ENCODE measurements around the gene CPN1. TPM values are rescaled to one million over a fixed set of nuclear protein-coding genes. Genes with fewer than 3 reads are reported as not detected.

CPN1 gene
- total RNA-seq, 1 donor from 2014 or later: not detected

- Histone ChIP-seq H2AFZ (ENCODE audit: low read depth, low read length) (peak within 1 kb of the TSS; percentile 81), H3K4me2 (ENCODE audit: low read length) (peak within 1 kb of the TSS; percentile 99), H4K20me1 (ENCODE audit: insufficient read depth, low read length) (peaks cover 2% of the 10 kb centered on the region), H3K9me3 (ENCODE audit: insufficient read depth, low read depth, low read length) (no peaks in the 10 kb centered on the region), H3K9ac (ENCODE audit: low read length) (peak within 1 kb of the TSS; percentile 88), H3K79me2 (ENCODE audit: insufficient read depth, low read length) (peaks cover 38% of the 10 kb centered on the region), H3K27me3 (ENCODE audit: insufficient read depth, low read length) (no peaks in the 10 kb centered on the region), H3K4me1 (ENCODE audit: insufficient read depth, low read length) (peaks cover 24% of the 10 kb centered on the region), H3K36me3 (ENCODE audit: insufficient read depth, low read length) (no peaks in the 10 kb centered on the region), H3K27ac (ENCODE audit: low read depth, low read length) (peak within 1 kb of the TSS; percentile 97), H3K4me3 (ENCODE audit: insufficient read depth, low read depth, low read length) (peak within 1 kb of the TSS; percentile 100)
- H3K9me3 Mint-ChIP-seq (ENCODE audit: unreplicated experiment): no peaks in the 10 kb centered on the region
- H3K27ac Mint-ChIP-seq (ENCODE audit: unreplicated experiment): peak within 1 kb of the TSS; percentile 95
- FAIRE-seq (no peak), DNase-seq (ENCODE audit: low read depth) (peak; percentile 63)
- H3K27me3 Mint-ChIP-seq (ENCODE audit: low read depth, unreplicated experiment): no peaks in the 10 kb centered on the region
- no peak for TF ChIP-seq EZH2 (IDR thresholded peaks at IDR 0.05; ENCODE audit: insufficient read depth, low read length)
- TF ChIP-seq CTCF (IDR thresholded peaks at IDR 0.05; ENCODE audit: insufficient read depth, low read depth, low read length): peak; percentile 34
- H3K4me1 Mint-ChIP-seq (ENCODE audit: low read depth, unreplicated experiment): peaks cover 36% of the 10 kb centered on the region
- no peaks in the 10 kb centered on the region for H3K36me3 Mint-ChIP-seq (ENCODE audit: low read depth, unreplicated experiment)
- H3K4me3 Mint-ChIP-seq (ENCODE audit: unreplicated experiment): peak within 1 kb of the TSS; percentile 97
Observed at GRCh38 chr10:100009793-100010676, 71.6 kb downstream of the CPN1 start, which contains the start of gene DNMBP. Gene DNMBP, minus strand, starts transcription at chr10:100009947. Its CDS starts 37,823 bp downstream, at chr10:99972124.

- peaks cover 31% of the 10 kb centered on the region for H3K4me1 ChIP-seq (ENCODE audit: insufficient read depth, low read length)
- no peak overlapping the region for H2AFZ ChIP-seq (ENCODE audit: low read depth, low read length)
- H3K27ac ChIP-seq (ENCODE audit: low read depth, low read length): peak overlapping the region; percentile 97
- no peaks in the 10 kb centered on the region for H3K27me3 ChIP-seq (ENCODE audit: insufficient read depth, low read length)
- Mint-ChIP-seq H3K36me3 (ENCODE audit: low read depth, unreplicated experiment) (no peaks in the 10 kb centered on the region), H3K9me3 (ENCODE audit: unreplicated experiment) (no peaks in the 10 kb centered on the region), H3K4me3 (ENCODE audit: unreplicated experiment) (peak overlapping the region; percentile 96), H3K27me3 (ENCODE audit: low read depth, unreplicated experiment) (no peaks in the 10 kb centered on the region), H3K27ac (ENCODE audit: unreplicated experiment) (peak overlapping the region; percentile 10), H3K4me1 (ENCODE audit: low read depth, unreplicated experiment) (peaks cover 43% of the 10 kb centered on the region)
- H3K4me3 ChIP-seq (ENCODE audit: insufficient read depth, low read depth, low read length): peak overlapping the region; percentile 100
- peaks cover 2% of the 10 kb centered on the region for H4K20me1 ChIP-seq (ENCODE audit: insufficient read depth, low read length)
- FAIRE-seq: no peak
- TF ChIP-seq EZH2 (IDR thresholded peaks at IDR 0.05; ENCODE audit: insufficient read depth, low read length): no peak
- peak; percentile 12 for TF ChIP-seq CTCF (IDR thresholded peaks at IDR 0.05; ENCODE audit: insufficient read depth, low read depth, low read length)
- no peaks in the 10 kb centered on the region for H3K9me3 ChIP-seq (ENCODE audit: insufficient read depth, low read depth, low read length)
- peaks cover 45% of the 10 kb centered on the region for H3K79me2 ChIP-seq (ENCODE audit: insufficient read depth, low read length)
- H3K36me3 ChIP-seq (ENCODE audit: insufficient read depth, low read length): no peaks in the 10 kb centered on the region
- no peak for DNase-seq (ENCODE audit: low read depth)
- peak overlapping the region; percentile 99 for H3K4me2 ChIP-seq (ENCODE audit: low read length)
- H3K9ac ChIP-seq (ENCODE audit: low read length): peak overlapping the region; percentile 88
Observed at GRCh38 chr10:100009283-100009792, 72.3 kb downstream of the CPN1 start.
